ENCODE measurements around the gene RHOBTB3.

GRCh38 chr5:95804736-95805539 lies 73.8 kb downstream of the RHOBTB3 start:
- TF ChIP-seq, protein P1, sequence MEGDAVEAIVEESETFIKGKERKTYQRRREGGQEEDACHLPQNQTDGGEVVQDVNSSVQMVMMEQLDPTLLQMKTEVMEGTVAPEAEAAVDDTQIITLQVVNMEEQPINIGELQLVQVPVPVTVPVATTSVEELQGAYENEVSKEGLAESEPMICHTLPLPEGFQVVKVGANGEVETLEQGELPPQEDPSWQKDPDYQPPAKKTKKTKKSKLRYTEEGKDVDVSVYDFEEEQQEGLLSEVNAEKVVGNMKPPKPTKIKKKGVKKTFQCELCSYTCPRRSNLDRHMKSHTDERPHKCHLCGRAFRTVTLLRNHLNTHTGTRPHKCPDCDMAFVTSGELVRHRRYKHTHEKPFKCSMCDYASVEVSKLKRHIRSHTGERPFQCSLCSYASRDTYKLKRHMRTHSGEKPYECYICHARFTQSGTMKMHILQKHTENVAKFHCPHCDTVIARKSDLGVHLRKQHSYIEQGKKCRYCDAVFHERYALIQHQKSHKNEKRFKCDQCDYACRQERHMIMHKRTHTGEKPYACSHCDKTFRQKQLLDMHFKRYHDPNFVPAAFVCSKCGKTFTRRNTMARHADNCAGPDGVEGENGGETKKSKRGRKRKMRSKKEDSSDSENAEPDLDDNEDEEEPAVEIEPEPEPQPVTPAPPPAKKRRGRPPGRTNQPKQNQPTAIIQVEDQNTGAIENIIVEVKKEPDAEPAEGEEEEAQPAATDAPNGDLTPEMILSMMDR (IDR thresholded peaks at IDR 0.05; ENCODE audit: insufficient read depth, low read depth, low read length), result no peak
- no peak for TF ChIP-seq EZH2 (IDR thresholded peaks at IDR 0.05; ENCODE audit: insufficient read depth, low read length)

Measured in astrocyte (in vitro differentiated cells and primary cell).